ENCODE measurements around the gene PPP6R2. TPM values are rescaled to one million over a fixed set of nuclear protein-coding genes. Genes with fewer than 3 reads are reported as not detected.
"Not testable (repeated sequence)": the region's sequence is repeated elsewhere in the genome, so short reads cannot be mapped to it uniquely, and the experiment has no call there.

PPP6R2 gene
- total RNA-seq, 2 donors from 2014 or later, result 42.6 to 48.3 TPM

DNA sequence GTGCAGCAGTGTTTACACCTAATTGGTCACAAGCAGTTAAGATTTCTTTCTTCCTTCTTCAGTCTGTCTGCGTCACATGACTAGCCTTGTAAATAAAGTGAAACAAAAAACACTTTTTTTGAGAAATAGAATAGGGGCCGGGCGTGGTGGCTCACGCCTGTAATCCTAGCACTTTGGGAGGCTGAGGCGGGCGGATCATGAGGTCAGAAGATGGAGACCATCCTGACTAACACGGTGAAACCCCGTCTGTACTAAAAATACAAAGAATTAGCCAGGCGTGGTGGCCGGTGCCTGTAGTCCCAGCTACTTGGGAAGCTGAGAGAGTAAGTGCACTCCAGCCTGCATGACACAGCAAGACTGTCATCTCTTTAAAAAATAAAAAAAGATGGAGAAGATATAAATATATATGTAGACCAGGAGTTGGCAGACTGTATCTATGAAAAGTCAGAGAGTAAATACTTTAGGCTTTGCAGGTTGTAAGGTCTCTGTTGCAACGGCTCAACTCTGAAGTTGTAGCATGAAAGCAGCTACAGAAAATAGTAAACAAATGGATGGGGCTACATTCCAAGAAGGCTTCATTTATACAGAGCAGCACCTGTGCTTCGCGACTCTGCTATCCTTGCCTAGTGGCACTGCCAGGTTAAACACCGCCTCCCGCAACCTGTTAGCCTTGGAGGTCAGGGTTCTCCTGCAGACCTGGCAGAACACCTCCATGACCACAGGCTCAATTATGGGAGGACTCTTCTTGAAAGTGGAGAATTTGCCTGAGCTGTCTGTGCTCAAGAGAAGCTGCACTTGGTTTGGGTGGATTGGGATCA, 55.9 kb downstream of the PPP6R2 start:
- ATAC-seq (peak in 1 of 2 donors; percentile 26), DNase-seq (ENCODE audit: low spot score in 2 of 2) (no peak)
- no peaks in the 10 kb centered on the region for H3K9me3 Mint-ChIP-seq
- H3K36me3 Mint-ChIP-seq, result no peaks in the 10 kb centered on the region
- peak overlapping the region; percentile 16 to 78 for H3K27ac Mint-ChIP-seq

DNA sequence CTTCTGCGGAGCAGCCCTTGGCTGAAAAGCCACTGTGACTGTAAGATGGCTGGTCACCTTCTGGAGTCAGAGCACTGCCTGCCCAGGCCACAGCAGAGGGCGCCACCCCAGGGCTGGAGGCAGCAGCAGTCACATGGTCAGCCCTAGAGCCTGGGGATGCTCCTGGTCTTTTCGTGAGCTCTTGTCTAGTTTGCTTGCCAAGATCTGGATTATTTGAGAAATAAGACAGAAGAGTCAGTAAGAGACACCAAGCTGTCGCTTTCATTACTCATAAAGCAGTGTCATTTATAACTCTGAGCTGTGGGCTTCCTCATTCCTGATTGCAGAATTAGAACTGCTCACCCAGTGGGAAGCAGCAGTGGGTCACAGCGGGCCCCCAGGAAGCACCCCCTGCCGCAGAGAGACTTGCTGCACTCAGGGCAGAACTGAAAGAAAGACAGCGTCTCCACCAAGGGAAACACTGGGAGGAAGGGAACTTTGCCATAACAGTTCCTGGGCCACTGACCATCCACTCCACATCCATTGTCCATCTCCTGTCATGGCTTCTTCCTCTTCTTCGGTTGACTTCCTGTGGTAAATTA, 56.7 kb downstream of the PPP6R2 start:
- H3K27ac Mint-ChIP-seq, result peak overlapping the region; percentile 16 to 78
- no peaks in the 10 kb centered on the region for H3K9me3 Mint-ChIP-seq
- DNase-seq (ENCODE audit: low spot score in 2 of 2) (peak in 1 of 2 donors; percentile 26), ATAC-seq (peak; percentile 73 to 78)
- no peaks in the 10 kb centered on the region for H3K36me3 Mint-ChIP-seq

DNA sequence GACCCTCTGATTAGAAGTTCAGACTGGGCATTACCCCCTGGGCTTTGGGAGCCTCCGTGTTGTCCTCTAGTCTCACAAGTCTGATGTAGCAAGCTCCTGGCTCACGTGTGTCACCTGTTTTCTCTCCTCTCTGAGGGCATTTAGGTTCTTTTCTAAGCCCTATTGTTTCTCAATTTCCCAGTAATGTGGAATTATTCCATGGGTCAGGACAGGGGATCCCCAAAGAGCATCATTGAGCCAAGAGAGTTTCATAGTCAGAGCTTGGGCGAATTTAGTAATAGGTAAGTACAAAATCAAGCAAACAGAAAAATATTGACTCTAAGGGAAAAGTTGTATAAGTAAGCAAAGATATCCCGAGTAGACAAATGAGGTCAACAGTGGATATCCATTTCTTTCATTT, 57.3 kb downstream of the PPP6R2 start:
- no peak for ATAC-seq
- DNase-seq (ENCODE audit: low spot score in 2 of 2), result no peak
- Mint-ChIP-seq H3K9me3 (no peaks in the 10 kb centered on the region), H3K27ac (peak overlapping the region in 1 of 2 donors; percentile 78), H3K36me3 (no peaks in the 10 kb centered on the region)

DNA sequence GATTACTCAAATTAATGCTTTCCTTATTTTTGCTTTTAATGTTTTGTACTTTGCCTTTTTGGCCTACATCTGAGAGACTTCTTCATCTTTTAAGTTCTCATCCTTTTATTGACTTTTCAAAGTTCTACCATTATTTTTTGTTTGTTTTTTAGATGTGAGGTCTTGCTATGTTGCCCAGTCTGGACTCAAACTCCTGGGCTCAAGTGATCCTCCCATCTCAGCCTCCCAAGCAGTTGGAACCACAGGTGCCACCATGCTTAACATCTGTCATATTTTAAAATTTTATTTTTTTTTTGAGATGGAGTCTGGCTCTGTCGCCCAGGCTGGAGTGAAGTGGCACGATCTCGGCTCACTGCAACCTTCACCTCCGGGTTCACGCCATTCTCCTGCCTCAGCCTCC, 57.8 kb downstream of the PPP6R2 start:
- H3K36me3 Mint-ChIP-seq, result no peaks in the 10 kb centered on the region
- peak overlapping the region in 1 of 2 donors; percentile 79 for H3K27ac Mint-ChIP-seq
- H3K9me3 Mint-ChIP-seq, result no peaks in the 10 kb centered on the region
- DNase-seq (ENCODE audit: low spot score in 2 of 2) (no peak), ATAC-seq (no peak)

DNA sequence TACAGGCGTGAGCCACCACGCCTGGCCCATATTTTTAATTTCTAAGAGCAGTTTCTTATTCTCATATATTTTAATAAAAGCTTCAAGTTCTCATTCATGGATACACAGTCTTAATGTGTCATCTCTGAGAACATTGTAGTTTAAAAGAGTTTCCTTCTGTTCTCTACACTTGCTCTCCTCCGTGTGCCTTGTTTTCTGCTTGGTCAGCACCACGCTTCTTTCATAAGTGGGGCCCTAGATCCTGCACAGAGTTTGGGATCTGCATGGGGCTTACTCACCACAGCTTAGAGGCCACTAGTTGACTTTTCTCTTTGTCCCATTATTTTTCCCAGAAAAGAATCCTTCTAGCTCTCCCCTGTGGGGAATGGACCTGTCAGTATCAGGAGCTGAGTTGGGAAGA, 58.8 kb downstream of the PPP6R2 start:
- DNase-seq (ENCODE audit: low spot score in 2 of 2), result no peak
- H3K36me3 Mint-ChIP-seq, result no peaks in the 10 kb centered on the region

DNA sequence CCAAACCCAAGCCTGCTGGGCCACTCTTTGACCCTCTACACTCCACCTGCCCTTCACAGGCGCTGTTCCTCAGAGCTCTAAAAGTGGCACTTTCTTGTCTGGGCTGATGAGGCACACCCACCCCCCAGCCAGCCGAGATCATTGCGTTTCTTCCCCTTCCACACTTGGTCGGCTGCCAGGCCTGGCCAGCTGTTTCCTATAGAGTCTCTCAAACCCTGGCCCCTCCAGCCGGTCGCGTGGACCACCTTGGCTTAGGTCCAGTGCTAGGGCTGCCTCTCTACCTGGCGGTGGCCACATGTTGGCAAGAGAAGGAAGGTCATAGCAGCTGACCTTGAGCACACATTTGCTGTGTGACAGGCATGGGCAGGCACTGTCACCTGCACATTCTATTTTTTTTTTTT, 60.6 kb downstream of the PPP6R2 start:
- no peak for DNase-seq (ENCODE audit: low spot score in 2 of 2)
- no peaks in the 10 kb centered on the region for H3K36me3 Mint-ChIP-seq
- ATAC-seq, result no peak
- H3K9me3 Mint-ChIP-seq, result no peaks in the 10 kb centered on the region
- peak overlapping the region; percentile 82 to 87 for H3K27ac Mint-ChIP-seq

More for the DNA sequence above, 58.8 kb downstream of the PPP6R2 start:
- Mint-ChIP-seq H3K9me3 (no peaks in the 10 kb centered on the region), H3K27ac (peak overlapping the region; percentile 38 to 82)
- no peak for ATAC-seq

DNA sequence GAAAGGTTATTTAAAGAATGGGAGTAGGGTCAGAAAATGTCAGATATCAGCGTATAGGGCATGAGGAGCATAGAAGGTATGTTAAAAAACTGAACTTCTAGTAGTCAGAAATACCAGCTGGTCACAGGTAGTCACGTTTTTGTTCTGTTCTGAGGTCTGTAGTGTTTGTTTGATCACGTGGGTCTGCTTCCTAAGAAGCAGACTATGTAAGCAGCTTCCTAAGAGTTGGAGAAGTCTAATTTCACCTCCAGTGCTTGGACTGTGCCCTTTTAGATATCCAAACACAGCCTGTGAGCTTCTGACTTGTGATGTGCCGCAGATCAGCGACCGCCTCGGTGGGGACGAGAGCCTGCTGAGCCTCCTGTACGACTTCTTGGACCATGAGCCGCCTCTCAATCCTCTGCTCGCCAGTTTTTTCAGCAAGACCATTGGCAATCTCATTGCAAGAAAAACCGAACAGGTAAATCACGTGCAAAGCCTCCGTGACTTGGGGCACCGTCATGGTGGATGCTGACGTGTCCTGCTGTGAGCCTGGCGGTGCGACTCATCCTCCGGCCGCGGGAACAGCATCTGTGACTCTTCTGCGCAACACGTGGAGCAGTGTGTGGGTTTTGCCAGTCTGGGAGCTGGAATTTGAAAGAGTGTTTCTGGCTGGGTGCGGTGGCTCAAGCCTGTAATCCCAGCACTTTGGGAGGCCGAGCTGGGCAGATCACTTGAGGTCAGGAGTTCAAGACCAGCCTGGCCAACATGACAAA, 63.5 kb downstream of the PPP6R2 start:
- DNase-seq (ENCODE audit: low spot score in 2 of 2), result no peak
- H3K27ac Mint-ChIP-seq, result peak overlapping the region; percentile 73 to 94
- no peaks in the 10 kb centered on the region for H3K9me3 Mint-ChIP-seq
- H3K36me3 Mint-ChIP-seq, result no peaks in the 10 kb centered on the region
- ATAC-seq, result no peak

DNA sequence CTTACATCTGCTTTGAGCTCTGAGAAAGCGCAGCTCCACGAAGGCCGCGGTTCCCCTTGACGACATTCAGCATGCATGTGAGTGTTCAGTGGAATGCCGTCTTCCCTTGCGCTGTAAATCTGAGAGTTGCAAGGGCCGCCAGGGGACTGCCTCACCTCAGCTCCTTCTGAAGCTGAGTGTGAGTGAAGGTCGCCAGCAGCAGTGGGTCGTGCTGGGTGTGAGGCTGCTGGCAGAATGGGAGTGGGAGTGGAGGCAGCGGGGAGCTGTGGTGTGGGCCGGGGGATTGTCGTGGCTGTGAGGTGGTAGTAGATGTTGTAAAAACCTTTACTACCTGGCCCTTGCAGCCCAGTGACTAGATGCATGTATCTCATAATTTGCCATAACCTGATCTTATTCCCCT, 65.2 kb downstream of the PPP6R2 start:
- Mint-ChIP-seq H3K36me3 (no peaks in the 10 kb centered on the region), H3K27ac (no peak overlapping the region), H3K9me3 (no peaks in the 10 kb centered on the region)
- ATAC-seq (no peak), DNase-seq (ENCODE audit: low spot score in 2 of 2) (no peak)

DNA sequence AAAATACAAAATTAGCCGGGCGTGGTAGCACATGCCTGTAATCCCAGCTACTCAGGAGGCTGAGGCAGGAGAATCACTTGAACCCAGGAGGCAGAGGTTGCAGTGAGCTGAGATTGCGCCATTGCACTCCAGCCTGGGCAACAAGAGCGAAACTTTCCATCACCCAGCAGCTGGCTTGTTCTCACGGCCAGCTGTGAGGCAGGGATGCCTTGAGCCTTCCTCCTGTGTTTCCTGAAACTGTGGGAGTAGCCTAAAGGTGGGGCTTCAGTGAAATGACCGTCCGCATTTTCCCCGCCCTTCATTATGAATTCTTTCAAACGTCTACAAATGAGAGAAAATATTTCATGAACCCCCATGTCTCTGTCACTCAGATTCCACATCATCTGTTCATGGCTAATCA, 65.8 kb downstream of the PPP6R2 start:
- not testable (repeated sequence) for ATAC-seq; DNase-seq (ENCODE audit: low spot score in 2 of 2); H3K9me3 Mint-ChIP-seq; H3K36me3 Mint-ChIP-seq
- peak overlapping the region in 1 of 2 donors; percentile 87 for H3K27ac Mint-ChIP-seq

DNA sequence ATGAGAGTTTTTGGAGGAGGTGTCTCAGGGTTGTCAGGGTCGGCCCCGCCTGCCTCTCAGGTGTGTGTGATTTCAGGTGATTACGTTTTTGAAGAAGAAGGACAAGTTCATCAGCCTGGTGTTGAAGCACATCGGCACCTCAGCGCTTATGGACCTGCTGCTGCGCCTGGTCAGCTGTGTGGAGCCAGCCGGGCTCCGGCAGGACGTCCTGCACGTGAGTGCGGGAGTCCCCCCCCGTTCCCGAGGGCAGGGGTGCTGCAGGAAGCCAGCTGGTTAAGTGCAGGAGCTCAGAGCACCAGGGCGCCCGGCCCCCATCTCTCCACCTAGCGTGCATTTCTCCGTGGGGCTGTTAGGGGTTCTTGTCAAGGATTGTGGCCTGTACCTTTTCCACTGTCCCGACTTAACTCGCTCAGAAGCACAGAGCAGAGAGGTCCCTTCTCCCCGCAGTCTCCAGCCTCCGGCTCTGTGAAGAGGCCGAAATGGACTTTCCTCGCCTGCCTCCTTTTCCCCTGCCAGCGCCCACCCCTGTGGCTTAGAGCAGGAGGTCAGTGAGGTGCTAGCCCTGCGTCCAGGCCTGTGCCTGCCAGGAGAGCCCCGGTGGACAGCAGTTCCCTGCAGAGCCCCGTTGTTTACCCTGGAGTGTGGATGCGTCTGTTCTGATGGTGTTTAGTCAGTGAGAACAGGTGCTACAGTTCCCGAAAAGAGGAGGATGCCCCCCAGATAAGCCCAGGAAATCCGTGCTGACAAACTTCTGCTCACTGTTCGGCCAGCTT, 71.5 kb downstream of the PPP6R2 start:
- H3K9me3 Mint-ChIP-seq, result no peaks in the 10 kb centered on the region
- no peak for DNase-seq (ENCODE audit: low spot score in 2 of 2)
- H3K27ac Mint-ChIP-seq, result peak overlapping the region in 1 of 2 donors; percentile 79
- no peaks in the 10 kb centered on the region for H3K36me3 Mint-ChIP-seq
- no peak for ATAC-seq

DNA sequence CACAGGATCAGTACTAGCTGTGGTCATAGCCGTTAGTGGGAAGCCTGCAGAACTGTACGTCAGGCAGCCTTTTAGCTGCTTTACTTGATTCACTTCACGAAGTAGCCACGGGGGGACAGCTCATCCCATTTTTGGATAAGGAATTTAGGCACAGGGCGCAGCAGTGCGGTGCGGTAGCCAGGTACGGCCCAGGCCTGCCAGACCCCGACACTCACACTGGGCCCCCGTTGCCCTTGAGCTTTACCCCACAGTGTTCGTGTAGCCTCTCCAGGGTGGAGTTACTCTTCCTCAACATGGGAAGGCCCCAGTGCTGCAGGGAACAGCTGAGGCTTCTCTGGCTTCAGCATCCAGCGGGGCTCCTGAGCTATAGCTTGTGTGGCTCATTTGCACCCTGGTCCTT, 72.3 kb downstream of the PPP6R2 start:
- Mint-ChIP-seq H3K27ac (no peak overlapping the region), H3K9me3 (no peaks in the 10 kb centered on the region), H3K36me3 (no peaks in the 10 kb centered on the region)
- DNase-seq (ENCODE audit: low spot score in 2 of 2), result no peak
- ATAC-seq, result no peak

DNA sequence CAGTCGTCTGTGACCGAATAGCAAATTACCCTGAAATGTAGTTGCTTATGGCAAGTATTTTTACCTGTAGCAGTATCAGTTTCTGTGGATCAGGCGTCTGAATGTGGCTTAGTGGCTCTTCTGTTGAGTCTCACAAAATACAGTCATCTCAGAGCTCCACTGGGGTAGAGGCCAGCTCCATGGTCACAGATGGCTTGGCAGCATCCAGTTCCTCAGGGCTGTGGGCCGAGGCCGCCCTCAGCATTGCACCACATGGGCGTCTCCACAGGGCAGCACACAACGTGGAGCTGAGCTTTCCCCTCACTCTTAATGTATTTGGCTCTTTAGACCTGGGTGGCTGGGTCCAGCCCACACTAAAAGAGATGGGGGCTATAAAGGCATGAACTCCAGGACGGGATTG, 73.9 kb downstream of the PPP6R2 start:
- Mint-ChIP-seq H3K36me3 (no peaks in the 10 kb centered on the region), H3K9me3 (no peaks in the 10 kb centered on the region), H3K27ac (no peak overlapping the region)
- DNase-seq (ENCODE audit: low spot score in 2 of 2) (no peak), ATAC-seq (no peak)

DNA sequence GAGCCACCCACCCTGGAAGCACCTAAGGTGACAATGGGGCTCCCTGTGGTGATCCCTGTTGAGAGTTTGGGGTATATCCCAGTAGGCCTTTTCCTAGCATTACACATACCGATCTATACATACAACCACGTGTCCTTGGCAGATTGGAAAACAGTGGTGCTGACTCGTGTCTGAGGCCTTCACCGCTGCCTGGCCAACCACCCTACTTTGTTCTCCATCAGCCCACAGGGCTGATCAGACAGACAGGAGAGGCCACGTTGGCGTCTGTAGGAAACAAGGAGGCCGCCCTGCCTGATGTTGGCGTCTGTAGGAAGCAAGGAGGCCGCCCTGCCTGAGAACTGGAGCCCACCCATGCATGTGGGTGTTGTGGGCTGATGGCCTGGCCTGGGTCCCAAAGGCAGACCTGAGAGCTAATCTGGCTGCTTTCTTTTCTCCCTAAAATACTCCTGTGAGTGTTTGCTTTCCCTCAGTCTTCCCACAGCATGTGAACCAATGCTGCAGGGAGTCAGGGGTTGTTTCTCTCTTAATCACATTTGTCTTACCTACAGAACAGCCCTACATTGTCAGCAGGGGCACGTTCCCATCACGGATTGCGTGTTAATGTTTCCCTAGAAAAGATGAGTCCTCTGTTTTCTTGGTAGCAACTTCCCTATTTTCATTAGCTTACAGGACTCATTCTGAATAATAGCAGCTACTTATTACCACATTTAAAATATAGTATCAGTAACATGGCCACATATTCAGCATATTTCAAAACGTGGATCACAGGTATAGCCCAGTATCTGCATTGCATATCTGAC, 74.5 kb downstream of the PPP6R2 start:
- Mint-ChIP-seq H3K36me3 (no peaks in the 10 kb centered on the region), H3K27ac (peak overlapping the region in 1 of 2 donors; percentile 30), H3K9me3 (no peaks in the 10 kb centered on the region)
- DNase-seq (ENCODE audit: low spot score in 2 of 2), result no peak
- ATAC-seq, result no peak

DNA sequence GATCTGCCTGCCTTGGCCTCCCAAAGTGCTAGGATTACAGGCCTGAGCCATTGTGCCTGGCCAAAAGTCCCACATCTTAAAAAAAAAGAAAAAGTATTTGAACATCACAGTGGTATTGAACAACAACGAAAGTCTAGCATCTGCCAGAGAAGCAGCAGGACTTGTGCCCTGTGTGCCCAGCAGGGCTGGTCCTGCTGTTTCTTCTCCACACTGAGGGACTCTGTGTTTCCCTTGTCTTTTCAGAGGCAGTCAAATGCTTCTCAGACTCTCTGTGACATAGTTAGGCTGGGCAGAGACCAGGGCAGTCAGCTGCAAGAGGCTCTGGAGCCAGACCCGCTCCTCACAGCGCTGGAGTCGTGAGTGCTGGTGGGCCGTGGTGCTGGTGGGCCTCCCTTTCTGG, 75.5 kb downstream of the PPP6R2 start:
- Mint-ChIP-seq H3K9me3 (no peaks in the 10 kb centered on the region), H3K27ac (no peak overlapping the region), H3K36me3 (no peaks in the 10 kb centered on the region)
- no peak for DNase-seq (ENCODE audit: low spot score in 2 of 2)
- no peak for ATAC-seq

DNA sequence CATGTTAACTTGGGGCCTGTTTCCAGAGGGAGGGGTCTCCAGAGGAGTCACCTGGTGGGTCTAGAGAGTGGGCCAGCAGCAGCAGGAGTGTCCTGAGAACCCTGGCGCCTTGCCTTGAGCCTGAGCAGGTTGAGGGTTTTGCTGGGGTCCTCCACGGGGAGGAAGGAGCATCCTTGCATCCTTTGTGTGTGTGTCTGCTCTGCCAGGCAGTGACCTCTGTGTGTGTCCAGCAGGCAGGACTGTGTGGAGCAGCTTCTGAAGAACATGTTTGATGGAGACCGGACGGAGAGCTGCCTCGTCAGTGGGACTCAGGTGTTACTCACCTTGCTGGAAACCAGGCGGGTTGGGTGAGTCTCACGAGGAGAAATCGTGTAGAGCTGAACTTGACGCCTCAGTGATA, 76.0 kb downstream of the PPP6R2 start:
- no peaks in the 10 kb centered on the region for H3K36me3 Mint-ChIP-seq
- peak overlapping the region in 1 of 2 donors; percentile 66 for H3K27ac Mint-ChIP-seq
- DNase-seq (ENCODE audit: low spot score in 2 of 2) (no peak), ATAC-seq (no peak)
- H3K9me3 Mint-ChIP-seq, result no peaks in the 10 kb centered on the region

DNA sequence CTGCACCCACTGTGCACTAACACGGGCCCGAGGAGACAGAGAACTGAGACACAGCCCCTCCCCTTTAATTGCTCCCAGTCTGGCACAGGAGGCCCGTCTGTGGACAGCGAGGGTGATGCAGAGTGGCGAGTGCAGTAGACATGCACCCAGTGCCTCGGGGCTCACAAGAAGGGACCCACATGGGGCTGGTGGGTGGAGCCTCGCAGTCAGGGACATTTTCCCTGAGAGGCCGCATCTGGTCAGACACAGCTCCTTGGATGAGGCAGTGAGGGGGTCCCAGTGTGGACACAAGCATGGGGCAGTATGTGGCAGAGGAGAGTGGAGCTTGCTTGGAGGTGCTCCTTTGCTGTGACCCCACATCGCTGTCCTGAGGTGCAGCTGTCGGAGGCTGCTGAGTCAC, 76.9 kb downstream of the PPP6R2 start:
- Mint-ChIP-seq H3K27ac (peak overlapping the region in 1 of 2 donors; percentile 85), H3K36me3 (peaks cover 0 to 4% of the 10 kb centered on the region in 2 donors), H3K9me3 (no peaks in the 10 kb centered on the region)
- DNase-seq (ENCODE audit: low spot score in 2 of 2) (no peak), ATAC-seq (no peak)
